Body of pancreas (tissue), 4 donors: ENCODE measurements around the gene MINPP1. TPM values are rescaled to one million over a fixed set of nuclear protein-coding genes. Genes with fewer than 3 reads are reported as not detected.

Experiments
- ATAC-seq: fragments of 150-250 bp; one replicate; pipeline ENCODE4 v1.9.1; 2016
- DNase-seq, 4 donors: peaks; one replicate each; pipeline ENCODE4 v3.0.0-alpha.2; 2019
- H3K27ac ChIP-seq, 4 donors: fragments of 200-600 bp; sonication (generic); 1 replicate in 3 of 4; 2 replicates in 1 of 4; pipeline versions ENCODE4 v1.5.1 to v1.6.1; 2016 to 2019; ENCODE audit warnings: mild to moderate bottlenecking in 1 of 4, mixed read lengths in 1 of 4, moderate library complexity in 1 of 4
- H3K27me3 ChIP-seq, 2 donors: fragments of 200-600 bp; sonication (generic); one replicate each; pipeline ENCODE4 v1.6.0; 2016; ENCODE audit warnings: mild to moderate bottlenecking in 1 of 2
- H3K36me3 ChIP-seq, 2 donors: fragments of 200-600 bp; sonication (generic); replicated peaks in 1 of 2; 2 replicates each; pipeline ENCODE4 v1.5.1; 2016; ENCODE audit warnings: low read depth in 2 of 2; ENCODE audit not compliant: insufficient read depth in 1 of 2
- H3K4me1 ChIP-seq: fragments of 200-600 bp; sonication (generic); one replicate; pipeline ENCODE4 v1.6.0; 2016
- H3K4me3 ChIP-seq, 2 donors: fragments of 200-600 bp; sonication (generic); 1 replicate in 1 of 2; 2 replicates in 1 of 2; pipeline ENCODE4 v1.5.1; 2016 to 2019
- H3K9me3 ChIP-seq, 3 donors: fragments of 200-600 bp; sonication (generic); 1 replicate in 2 of 3; 2 replicates in 1 of 3; pipeline ENCODE4 v1.5.1; 2016
- POLR2A ChIP-seq, 3 donors: fragments of 450-650 bp; IDR thresholded peaks; one replicate each; pipeline ENCODE4 v1.6.1; 2016; ENCODE audit warnings: antibody characterized with exemption in 3 of 3, mild to moderate bottlenecking in 2 of 3
- WGBS, 2 donors: methylation state at CpG; one replicate each; pipeline ENCODE4 v1.1.5; 2017; 5-methylcytosine and 5-hydroxymethylcytosine counted together
- intact Hi-C: fragments of 100-400 bp; cut with DNase I; formaldehyde crosslinking; loops from one replicate; pipeline ENCODE4 v1.15.1; 2023
- total RNA-seq, 2 donors: library from RNA; depleted of rRNA; stranded (reverse); fragments of >200 nt; gene quantifications; one replicate each; pipeline ENCODE4 v1.1.0, GENCODE V29; 2016
- TF ChIP-seq, protein P1 (sequence below), 7 experiments: fragments of 450-650 bp in 4 of 7; fragments of 200-600 bp in 3 of 7; sonication (generic) in 3 of 7; IDR thresholded peaks; one replicate each; pipeline ENCODE4 v1.5.1; 2016 to 2019; ENCODE audit warnings: antibody characterized with exemption in 7 of 7

Gene MINPP1
- total RNA-seq, 2 donors from 2014 or later = 8.9 to 18.9 TPM

DNA sequence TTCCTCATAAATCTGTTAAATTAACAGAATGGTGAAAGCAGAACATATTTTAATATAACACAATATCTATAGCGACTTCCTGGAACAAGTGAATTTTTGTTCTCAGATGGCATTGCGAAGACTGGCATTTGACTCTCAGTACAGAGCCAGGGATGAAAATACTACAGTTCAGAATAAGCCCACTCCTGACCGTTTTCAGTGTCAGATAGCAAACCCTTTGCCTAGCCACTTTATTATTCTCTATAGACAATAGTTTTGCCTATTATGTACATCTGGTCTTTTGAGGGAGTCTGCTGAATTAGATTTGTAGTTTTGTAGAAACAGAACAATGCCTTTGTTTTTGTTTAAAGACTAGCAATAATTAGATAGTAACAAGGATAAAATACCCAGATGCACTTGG, 2.3 kb downstream of the MINPP1 start:
- intact Hi-C loops = no loop called here
- Histone ChIP-seq H3K27ac (no peak overlapping the region), H3K4me3 (no peak overlapping the region), H3K36me3 (peaks cover 0 to 2% of the 10 kb centered on the region in 2 donors), H3K4me1 (peaks cover 25% of the 10 kb centered on the region), H3K27me3 (no peaks in the 10 kb centered on the region), H3K9me3 (no peaks in the 10 kb centered on the region)
- TF ChIP-seq, protein P1, sequence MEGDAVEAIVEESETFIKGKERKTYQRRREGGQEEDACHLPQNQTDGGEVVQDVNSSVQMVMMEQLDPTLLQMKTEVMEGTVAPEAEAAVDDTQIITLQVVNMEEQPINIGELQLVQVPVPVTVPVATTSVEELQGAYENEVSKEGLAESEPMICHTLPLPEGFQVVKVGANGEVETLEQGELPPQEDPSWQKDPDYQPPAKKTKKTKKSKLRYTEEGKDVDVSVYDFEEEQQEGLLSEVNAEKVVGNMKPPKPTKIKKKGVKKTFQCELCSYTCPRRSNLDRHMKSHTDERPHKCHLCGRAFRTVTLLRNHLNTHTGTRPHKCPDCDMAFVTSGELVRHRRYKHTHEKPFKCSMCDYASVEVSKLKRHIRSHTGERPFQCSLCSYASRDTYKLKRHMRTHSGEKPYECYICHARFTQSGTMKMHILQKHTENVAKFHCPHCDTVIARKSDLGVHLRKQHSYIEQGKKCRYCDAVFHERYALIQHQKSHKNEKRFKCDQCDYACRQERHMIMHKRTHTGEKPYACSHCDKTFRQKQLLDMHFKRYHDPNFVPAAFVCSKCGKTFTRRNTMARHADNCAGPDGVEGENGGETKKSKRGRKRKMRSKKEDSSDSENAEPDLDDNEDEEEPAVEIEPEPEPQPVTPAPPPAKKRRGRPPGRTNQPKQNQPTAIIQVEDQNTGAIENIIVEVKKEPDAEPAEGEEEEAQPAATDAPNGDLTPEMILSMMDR (IDR thresholded peaks at IDR 0.05) = no peak
- TF ChIP-seq POLR2A (IDR thresholded peaks at IDR 0.05) = no peak
- no peak for DNase-seq
- WGBS, 2 donors = 80 to 83% methylated on average over 3 of the region's 3 CpGs
- no peak for ATAC-seq

- TF ChIP-seq POLR2A (IDR thresholded peaks at IDR 0.05) = no peak
- TF ChIP-seq, protein P1 (IDR thresholded peaks at IDR 0.05) = no peak
- no peaks in the 10 kb centered on the region for H3K9me3 ChIP-seq
- WGBS, 2 donors = 75 to 77% methylated on average over 5 of the region's 5 CpGs
Observed at GRCh38 chr10:87507879-87508483, 3.3 kb downstream of the MINPP1 start.

DNA sequence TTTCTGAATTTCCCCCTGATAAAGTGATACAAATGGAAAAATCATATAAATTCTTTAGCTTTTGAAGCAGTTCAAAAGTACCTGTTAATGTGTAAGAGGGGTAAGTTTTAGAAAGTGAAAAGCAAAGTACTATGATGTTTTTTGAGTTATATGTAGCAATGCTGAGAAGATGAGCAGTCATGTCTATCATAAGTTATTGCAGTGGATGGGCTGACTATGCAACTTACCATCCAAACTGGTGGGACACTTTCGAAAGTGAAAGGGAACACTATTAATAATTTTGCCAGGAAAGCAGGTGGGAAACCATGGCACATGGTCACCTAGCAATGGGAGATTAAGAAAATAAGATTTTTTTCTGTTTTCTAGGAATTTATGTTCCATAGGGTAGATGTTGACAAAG, 4.1 kb downstream of the MINPP1 start:
- intact Hi-C loops = no loop called here
- no peaks in the 10 kb centered on the region for H3K9me3 ChIP-seq
- no peaks in the 10 kb centered on the region for H3K27me3 ChIP-seq
- 88 to 94% methylated on average over 1 of the region's 1 CpG for WGBS, 2 donors
- TF ChIP-seq, protein P1 (IDR thresholded peaks at IDR 0.05) = no peak
- peaks cover 24% of the 10 kb centered on the region for H3K4me1 ChIP-seq
- DNase-seq (no peak), ATAC-seq (no peak)
- H3K4me3 ChIP-seq = no peak overlapping the region
- peaks cover 3 to 5% of the 10 kb centered on the region in 2 donors for H3K36me3 ChIP-seq
- H3K27ac ChIP-seq = no peak overlapping the region

More at GRCh38 chr10:87507879-87508483, 3.3 kb downstream of the MINPP1 start:
- ATAC-seq (no peak), DNase-seq (no peak)
- H3K4me3 ChIP-seq = no peak overlapping the region
- intact Hi-C loops = no loop called here
- H3K36me3 ChIP-seq = peaks cover 0 to 2% of the 10 kb centered on the region in 2 donors
- no peak overlapping the region for H3K27ac ChIP-seq
- H3K27me3 ChIP-seq = no peaks in the 10 kb centered on the region
- H3K4me1 ChIP-seq = peaks cover 25% of the 10 kb centered on the region

DNA sequence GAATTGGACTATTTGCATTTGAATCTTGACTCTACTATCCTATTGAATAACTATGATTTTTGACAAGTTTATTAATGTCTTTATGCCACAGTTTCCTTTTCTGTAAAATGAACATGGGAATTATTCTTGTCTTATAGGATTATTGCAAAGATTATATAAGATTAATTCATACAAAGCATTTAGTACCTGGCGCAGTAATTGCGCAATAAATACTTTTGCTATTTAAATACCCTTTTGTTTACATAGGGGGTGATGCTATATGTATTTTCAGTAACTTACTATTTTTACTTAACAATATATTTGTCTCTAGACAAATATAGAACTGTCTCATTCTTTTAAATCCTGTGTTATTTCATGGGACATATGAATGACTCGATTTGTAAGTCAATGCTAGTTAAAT, 5.3 kb downstream of the MINPP1 start:
- TF ChIP-seq POLR2A (IDR thresholded peaks at IDR 0.05) = no peak
- TF ChIP-seq, protein P1 (IDR thresholded peaks at IDR 0.05) = no peak
- Histone ChIP-seq H3K27ac (no peak overlapping the region), H3K4me1 (peaks cover 18% of the 10 kb centered on the region), H3K27me3 (no peaks in the 10 kb centered on the region), H3K36me3 (peaks cover 4 to 9% of the 10 kb centered on the region in 2 donors), H3K9me3 (no peaks in the 10 kb centered on the region), H3K4me3 (no peak overlapping the region)
- intact Hi-C loops = no loop called here
- DNase-seq = no peak
- 86 to 90% methylated on average over 3 of the region's 3 CpGs for WGBS, 2 donors
- ATAC-seq = no peak

GRCh38 chr10:87511526-87511925, 6.8 kb downstream of the MINPP1 start:
- 94 to 97% methylated on average over 3 of the region's 3 CpGs for WGBS, 2 donors
- H3K9me3 ChIP-seq = no peaks in the 10 kb centered on the region
- TF ChIP-seq POLR2A (IDR thresholded peaks at IDR 0.05) = no peak
- TF ChIP-seq, protein P1 (IDR thresholded peaks at IDR 0.05) = no peak
- no peaks in the 10 kb centered on the region for H3K27me3 ChIP-seq
- no peak overlapping the region for H3K4me3 ChIP-seq
- ATAC-seq (no peak), DNase-seq (no peak)
- H3K27ac ChIP-seq = no peak overlapping the region
- intact Hi-C loops = no loop called here
- peaks cover 4 to 11% of the 10 kb centered on the region in 2 donors for H3K36me3 ChIP-seq
- H3K4me1 ChIP-seq = peaks cover 7% of the 10 kb centered on the region
